ENCODE measurements around the gene ANXA4.

GRCh38 chr2:69847068-69847828, 105.3 kb downstream of the ANXA4 start:
- TF ChIP-seq POLR2A (IDR thresholded peaks at IDR 0.05) (no peak), CTCF (IDR thresholded peaks at IDR 0.05) (no peak)

Measured in esophagus squamous epithelium (tissue), 4 donors.